GM19240 (cell line): ENCODE data around the gene EVX2.

Experiments used
- DNase-seq: peaks from one replicate; pipeline ENCODE4 v3.0.0; 2011; ENCODE audit warnings: low spot score; ENCODE audit not compliant: insufficient read length

EVX2 gene

GRCh38 chr2:176083796-176084261 is at the start of gene EVX2:
Gene EVX2 (minus strand): TSS chr2:176083962. CDS start chr2:176083776, 186 bp downstream.
- no peak for DNase-seq

GRCh38 chr2:176133389-176133788 is 49.6 kb upstream of the EVX2 start:
- no peak for DNase-seq

- no peak for DNase-seq
Measured at GRCh38 chr2:176132205-176133171, 48.7 kb upstream of the EVX2 start.

GRCh38 chr2:176131848-176132158 is 48.0 kb upstream of the EVX2 start:
- no peak for DNase-seq

- no peak for DNase-seq
Measured at GRCh38 chr2:176130957-176131847, 47.4 kb upstream of the EVX2 start.

- no peak for DNase-seq
Measured at GRCh38 chr2:176130147-176130956, 46.6 kb upstream of the EVX2 start.

GRCh38 chr2:176129813-176130146 is 46.0 kb upstream of the EVX2 start:
- no peak for DNase-seq

GRCh38 chr2:176128982-176129796 is 45.4 kb upstream of the EVX2 start, which contains the start of gene HOXD8:
Gene HOXD8 (plus strand): TSS chr2:176129705. CDS start chr2:176130367, 662 bp downstream.
- DNase-seq = no peak

GRCh38 chr2:176128172-176128981 is 44.6 kb upstream of the EVX2 start:
- no peak for DNase-seq

- no peak for DNase-seq
Measured at GRCh38 chr2:176127774-176128072, 44.0 kb upstream of the EVX2 start.

- DNase-seq = no peak
Measured at GRCh38 chr2:176126929-176127773, 43.4 kb upstream of the EVX2 start.

- DNase-seq = no peak
Measured at GRCh38 chr2:176125772-176126054, 42.0 kb upstream of the EVX2 start.

- DNase-seq = no peak
Measured at GRCh38 chr2:176124947-176125771, 41.4 kb upstream of the EVX2 start.

GRCh38 chr2:176124110-176124946 is 40.6 kb upstream of the EVX2 start:
- no peak for DNase-seq

- no peak for DNase-seq
Measured at GRCh38 chr2:176123411-176124109, 39.8 kb upstream of the EVX2 start.

- DNase-seq = no peak
Measured at GRCh38 chr2:176122683-176123410, 39.1 kb upstream of the EVX2 start, which contains the start of gene HOXD9. Gene HOXD9 (plus strand): TSS chr2:176122719. CDS start chr2:176122769, 50 bp downstream.
